ENCODE data around the gene RAB7A.

DNA sequence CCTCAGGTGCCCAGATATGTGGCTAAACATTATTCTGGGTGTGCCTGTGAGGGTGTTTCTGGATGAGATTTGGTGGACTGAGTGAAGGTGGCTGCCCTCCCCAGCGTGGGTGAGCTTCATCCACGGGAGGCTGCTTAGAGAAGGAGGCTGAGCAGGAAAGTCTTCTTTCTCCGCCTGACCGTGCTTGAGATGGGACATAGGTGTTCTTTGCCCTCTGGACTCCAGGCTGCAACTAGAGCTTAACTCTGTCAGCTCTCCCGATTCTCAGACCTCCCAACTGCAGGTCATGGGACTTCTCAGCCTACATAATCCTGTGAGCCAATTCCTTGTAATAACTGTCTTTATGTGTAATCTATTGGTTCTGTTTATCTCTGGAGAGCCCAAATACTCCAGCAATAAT lies 34.1 kb downstream of the RAB7A start:
- TF ChIP-seq, protein P1, sequence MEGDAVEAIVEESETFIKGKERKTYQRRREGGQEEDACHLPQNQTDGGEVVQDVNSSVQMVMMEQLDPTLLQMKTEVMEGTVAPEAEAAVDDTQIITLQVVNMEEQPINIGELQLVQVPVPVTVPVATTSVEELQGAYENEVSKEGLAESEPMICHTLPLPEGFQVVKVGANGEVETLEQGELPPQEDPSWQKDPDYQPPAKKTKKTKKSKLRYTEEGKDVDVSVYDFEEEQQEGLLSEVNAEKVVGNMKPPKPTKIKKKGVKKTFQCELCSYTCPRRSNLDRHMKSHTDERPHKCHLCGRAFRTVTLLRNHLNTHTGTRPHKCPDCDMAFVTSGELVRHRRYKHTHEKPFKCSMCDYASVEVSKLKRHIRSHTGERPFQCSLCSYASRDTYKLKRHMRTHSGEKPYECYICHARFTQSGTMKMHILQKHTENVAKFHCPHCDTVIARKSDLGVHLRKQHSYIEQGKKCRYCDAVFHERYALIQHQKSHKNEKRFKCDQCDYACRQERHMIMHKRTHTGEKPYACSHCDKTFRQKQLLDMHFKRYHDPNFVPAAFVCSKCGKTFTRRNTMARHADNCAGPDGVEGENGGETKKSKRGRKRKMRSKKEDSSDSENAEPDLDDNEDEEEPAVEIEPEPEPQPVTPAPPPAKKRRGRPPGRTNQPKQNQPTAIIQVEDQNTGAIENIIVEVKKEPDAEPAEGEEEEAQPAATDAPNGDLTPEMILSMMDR (IDR thresholded peaks at IDR 0.05; ENCODE audit: insufficient read depth, low read length, poor library complexity, severe bottlenecking) = no peak
- no peak for TF ChIP-seq EZH2phosphoT487 (conservative IDR thresholded peaks at IDR 0.05; ENCODE audit: low read length)

Measured in SU-DHL-6 (cell line).